GM18951 (cell line): ENCODE data around the gene INO80C.

ENCODE experiments used
- POLR2A ChIP-seq: IDR thresholded peaks from 4 replicates; pipeline ENCODE4 v1.6.1; 2011; ENCODE audit warnings: mild to moderate bottlenecking; ENCODE audit not compliant: insufficient read length, insufficient read depth; ENCODE audit errors: extremely low read depth
- in situ Hi-C: fragments of 300-500 bp; cut with MboI; formaldehyde crosslinking; loops from one replicate; pipeline ENCODE4 v1.12.0; 2022; ENCODE audit warnings: low sequenced_read_pairs, mixed read lengths, inconsistent platforms; ENCODE audit not compliant: unreplicated experiment

The INO80C gene

DNA sequence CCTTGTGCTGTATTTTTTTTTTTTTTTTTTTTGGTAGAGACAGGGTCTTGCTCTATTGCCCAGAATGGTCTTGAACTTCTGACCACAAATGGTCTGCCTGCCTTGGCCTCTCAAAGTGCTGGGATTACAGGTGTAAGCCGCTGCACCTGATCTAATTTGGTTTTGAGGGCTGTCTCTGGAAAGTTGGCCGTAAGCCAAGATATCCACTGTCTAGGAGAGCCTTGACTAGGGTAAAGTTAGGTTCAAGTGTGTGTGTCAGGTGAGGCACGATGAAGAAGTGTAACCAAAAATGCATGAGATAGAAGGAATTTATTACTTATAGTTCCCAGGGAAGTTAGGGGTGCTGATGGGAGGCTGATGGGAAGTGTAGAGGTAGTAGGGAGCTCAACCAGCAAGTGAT lies 46.7 kb downstream of the INO80C start:
- in situ Hi-C loops = no loop called here
- TF ChIP-seq POLR2A = no peak

DNA sequence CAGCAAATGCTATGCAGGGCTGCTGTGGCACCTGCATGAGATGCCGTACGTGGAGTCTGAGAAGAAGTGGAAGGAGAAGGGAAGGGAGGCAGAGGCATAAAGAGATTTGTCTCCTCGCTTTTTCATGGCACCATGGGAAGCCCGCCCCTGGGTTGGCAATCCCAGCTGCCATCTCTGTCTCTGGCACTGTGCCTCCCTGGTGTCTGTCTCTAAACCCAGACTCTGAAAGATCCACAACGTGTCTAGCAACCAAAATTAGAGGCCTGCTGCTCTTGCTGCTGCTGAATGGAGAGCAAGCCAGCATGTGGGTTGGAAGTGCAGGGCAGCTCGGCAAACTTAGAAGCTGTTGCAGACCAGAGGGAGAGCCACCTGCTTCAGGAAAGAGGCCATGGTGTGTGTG lies 53.1 kb downstream of the INO80C start:
- in situ Hi-C loops = no loop called here
- no peak for TF ChIP-seq POLR2A

DNA sequence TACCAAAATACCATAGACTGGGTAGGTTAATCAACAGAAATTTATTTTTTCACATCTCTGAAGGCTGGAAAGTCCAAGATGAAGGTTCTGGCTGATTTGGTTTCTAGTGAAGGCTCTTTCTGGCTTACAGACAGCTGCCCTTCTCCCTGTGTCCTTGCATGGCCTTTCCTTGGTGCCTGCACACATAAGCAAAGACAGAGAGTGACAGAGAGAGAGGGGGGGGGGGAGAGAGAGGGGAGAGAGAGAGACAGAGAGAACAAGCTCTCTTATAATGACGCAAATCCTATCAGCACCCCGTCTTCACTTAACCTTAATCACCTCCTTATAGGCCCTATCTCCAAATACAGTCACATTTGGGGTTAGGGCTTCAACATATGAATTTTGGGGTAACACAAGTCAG lies 53.9 kb downstream of the INO80C start:
- no peak for TF ChIP-seq POLR2A
- in situ Hi-C loops = no loop called here

DNA sequence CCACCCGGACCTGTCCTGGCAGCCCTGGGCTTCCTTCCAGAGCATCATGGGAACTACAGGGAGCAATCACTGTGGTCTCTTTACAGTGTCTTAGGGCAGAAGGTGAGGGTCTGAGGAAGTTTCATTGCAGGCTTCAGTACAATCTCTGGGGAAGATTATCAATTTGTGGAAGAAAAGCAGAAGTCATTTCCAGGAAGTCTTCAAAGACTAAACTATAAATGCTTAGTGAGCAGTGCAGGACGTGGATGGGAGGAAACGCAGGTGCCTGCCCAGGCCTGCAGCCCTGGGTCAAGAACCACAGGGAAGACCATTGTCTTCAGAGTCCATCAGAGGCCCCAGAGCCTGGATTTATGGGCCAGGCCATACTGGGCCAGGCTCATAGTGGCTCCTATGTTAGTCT lies 54.3 kb downstream of the INO80C start:
- no peak for TF ChIP-seq POLR2A
- in situ Hi-C loops = no loop called here

DNA sequence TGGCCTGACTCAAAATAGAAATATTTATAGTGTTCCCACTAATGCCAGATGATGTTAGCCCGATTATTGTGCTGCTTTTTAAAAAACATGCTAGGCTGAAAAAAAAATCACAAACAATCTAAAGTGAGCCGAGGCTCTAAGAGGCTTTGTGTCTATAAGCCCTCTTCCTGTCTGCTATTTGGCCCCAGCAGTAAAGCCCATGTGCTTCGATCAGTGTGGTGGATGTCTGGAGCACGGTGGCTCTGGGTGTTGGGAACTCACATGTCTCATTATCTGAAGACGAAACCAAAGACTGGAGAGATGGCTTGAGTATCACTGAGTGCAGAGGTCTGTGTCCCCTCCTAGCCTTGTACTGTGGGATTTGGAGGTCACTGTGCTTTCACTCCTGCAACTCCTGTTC lies 55.1 kb downstream of the INO80C start:
- no peak for TF ChIP-seq POLR2A
- in situ Hi-C loops = no loop called here

DNA sequence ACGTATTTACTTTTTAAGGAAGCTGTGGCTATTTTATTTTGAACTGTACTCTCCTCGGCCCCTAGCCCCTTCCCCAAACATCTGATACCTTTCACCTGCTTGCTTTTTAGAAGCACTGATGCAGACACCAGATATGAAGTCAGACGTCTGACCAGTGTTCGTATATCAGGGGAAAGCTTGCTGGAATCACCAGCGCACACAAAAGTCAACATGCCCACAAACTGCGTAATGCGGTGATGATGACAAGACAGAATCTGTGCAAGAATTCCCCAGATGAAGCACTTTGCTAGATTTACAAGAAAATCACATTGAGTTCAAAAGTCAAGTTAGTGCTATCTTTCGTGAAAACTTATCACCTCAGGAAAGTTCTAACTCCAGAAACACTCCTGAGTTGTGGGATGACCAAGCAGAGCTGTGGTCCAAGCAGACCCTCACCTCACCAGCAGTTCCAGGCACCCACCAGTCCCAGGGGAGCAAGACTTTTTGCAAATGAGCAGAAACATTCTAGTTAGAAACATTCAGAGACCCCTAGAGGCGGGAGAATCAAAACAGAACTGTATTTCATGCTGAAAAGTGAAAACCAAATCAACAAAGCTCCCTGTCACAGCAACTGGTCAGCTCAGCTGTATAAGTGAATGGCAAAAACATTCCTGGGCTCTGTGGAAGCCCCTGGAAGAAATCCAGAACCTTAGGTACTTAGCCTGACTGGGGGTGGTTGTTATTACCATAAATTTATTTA lies 55.7 kb downstream of the INO80C start:
- TF ChIP-seq POLR2A = no peak
- in situ Hi-C loops = no loop called here

DNA sequence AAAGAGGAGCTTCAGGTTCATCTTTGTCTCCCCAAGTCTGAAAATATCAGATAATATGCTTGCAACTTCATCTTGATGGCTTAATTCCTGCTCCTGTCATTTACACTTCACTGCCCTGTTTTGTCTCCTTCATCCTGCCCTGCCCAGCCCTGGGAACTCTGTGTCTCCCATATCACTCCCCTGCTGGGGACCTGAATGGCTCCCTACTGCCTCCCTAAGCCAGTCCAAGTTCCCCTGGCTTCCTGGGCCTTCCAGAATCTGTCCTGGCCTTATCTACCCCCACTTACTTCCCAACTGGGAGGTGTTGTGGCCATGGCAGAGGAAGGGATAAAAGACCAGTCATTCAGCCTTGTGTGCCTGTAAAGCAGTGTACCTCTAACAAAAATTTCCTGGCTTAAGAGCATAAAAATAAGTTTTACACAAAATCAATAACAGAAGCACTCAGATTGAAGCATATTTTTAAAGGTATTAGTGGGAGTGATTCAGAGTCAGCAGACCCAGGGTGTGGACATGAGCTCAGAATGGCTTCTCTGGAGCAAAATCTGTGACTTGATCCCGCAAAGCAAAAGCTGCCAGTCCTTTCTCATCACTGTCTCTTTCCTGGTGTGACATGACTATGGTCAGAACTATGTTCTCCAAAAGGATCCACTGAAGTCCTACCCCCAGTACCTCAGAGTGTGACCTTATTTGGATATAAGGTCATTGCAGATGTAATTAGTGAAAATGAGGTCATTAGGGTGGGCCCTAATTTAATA lies 59.1 kb downstream of the INO80C start:
- in situ Hi-C loops = no loop called here
- no peak for TF ChIP-seq POLR2A

DNA sequence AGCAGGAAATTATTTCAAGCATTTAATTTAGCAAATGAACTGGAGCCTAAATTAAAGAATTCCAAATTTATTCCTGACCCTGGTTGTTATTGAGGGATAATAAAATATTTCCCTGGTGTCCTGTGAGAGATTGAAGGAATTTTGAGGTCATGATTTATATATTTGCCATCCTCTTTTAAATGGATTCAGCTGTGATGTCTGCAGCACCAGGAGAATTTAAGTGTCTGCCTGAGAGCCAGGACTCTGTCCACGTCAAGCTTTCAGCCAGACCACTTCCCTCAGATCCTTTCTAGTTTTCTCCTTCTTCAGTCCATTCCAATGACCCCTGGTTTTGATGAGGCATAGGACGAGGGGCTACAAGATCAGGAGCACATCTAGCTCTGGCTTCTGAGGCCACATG lies 59.9 kb downstream of the INO80C start:
- TF ChIP-seq POLR2A = no peak
- in situ Hi-C loops = no loop called here

DNA sequence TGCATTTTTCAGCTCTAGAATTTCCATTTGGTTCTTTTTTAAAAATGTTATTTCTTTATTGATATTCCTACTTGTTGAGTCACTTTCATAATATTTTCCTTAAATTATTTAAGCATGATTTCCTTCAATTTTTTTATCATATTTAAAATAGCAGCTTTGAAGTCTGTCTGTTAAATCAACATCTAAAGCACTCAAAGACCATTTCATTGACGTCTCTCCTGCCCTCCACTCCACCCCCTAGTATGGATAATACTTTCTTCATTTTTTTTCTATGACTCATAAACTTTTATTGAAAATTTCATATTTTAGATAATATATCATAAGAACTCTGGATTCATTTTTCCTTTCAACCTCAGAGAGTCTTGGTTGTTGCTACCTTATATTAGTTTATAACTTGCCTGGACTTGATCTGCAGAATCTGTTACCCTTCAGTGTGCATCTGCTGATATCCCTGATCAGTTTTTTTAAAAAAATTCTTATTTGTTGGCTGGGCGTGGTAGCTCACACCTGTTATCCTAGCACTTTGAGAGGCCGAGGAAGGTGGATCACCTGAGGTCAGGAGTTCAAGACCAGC lies 61.6 kb downstream of the INO80C start:
- TF ChIP-seq POLR2A = no peak
- in situ Hi-C loops = no loop called here

DNA sequence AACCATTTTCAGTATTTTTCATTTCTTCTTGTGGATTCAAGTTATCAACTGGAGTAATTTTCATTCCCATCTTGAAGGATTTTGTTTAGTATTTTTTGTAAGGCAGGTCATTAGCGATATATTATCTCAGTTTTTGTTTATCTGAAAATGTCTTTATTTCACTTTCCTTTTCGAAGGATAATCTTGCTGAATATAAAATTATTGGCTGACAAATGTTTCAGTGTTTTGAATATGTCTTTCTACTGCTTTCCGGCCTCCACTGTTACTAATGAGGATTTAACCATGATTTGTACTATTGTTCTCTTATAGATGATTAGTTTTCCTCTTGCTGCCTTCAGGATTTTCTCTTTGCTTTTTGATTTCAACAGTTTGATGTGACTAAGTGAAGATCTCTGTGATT lies 62.4 kb downstream of the INO80C start:
- no peak for TF ChIP-seq POLR2A
- in situ Hi-C loops = no loop called here

DNA sequence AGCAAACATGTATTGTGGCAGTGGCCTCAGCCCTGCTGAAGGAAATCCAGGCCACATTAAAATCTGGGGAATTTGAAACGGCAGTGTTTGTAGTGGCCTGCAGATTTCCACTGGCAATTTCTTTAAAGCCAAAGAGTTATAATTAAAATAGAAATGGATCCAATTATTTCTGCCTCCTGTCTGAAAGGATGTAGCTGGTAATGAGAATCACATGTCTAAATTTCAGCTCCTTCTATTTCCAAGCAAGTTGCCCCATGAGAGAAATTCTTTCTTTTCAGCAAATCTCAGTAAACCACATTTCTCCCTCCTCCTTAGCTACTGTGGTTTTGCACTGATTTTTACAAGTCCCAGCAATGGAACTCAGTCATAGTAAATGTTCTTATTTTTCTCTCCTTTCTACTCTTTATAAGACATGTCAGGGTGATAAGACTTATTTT lies 65.2 kb downstream of the INO80C start:
- in situ Hi-C loops = no loop called here
- no peak for TF ChIP-seq POLR2A

DNA sequence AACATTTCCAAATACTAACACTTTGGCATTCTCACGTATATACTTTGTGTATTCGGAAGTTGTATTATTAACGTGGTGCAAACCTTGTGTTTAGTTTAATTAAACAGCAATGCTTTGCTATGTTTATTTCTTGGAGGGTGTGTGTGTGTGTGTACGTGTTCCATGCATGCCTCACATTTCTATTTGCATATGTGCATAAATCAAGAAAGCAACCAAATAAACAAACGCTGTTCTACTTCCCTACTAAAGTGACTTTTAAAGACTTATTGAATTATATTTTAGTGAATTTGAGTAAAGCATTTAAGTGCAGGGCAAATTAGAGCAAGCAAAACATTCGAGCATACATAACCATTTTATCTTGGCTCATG lies 66.4 kb downstream of the INO80C start:
- in situ Hi-C loops = no loop called here

DNA sequence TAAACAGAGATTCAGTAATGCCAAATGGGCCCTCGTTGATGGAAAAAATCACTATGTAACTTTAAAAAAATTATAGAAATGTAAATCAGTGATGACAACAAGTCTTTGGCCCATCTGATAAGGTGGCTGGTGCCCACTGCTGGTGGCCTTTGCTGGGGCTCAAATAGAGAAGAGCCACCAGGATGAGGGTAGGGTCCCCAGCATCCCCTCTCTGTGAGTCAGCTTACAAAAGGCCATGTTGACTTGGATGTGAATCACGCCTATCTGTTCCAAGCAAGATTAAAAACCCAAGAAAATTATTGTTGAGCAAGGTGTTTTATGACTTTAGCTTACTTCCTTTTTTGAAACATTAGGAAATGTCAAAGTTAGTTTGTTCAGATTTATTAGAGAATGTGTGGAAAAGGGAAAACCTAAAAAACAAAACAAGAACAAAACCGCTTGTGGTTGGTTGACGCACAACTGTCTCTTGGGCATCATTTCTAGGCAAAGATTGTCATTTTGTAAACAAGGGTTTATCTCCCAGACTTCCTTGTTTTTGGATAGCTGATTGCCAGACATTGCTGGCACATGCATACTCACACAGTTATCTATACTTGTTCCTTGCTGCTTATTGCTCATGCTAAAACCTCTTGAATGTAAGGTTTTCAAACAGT lies 66.9 kb downstream of the INO80C start:
- in situ Hi-C loops = no loop called here
- no peak for TF ChIP-seq POLR2A

More for the DNA sequence above, 66.4 kb downstream of the INO80C start:
- no peak for TF ChIP-seq POLR2A
